RPMI7951 (cell line): ENCODE measurements around the gene ALG9. TPM values are rescaled to one million over a fixed set of nuclear protein-coding genes. Genes with fewer than 3 reads are reported as not detected.
A peak's percentile ranks its signal among the peaks of the same experiment; 100 is the strongest.

ENCODE experiments used
- DNase-seq: peaks from one replicate; pipeline ENCODE4 v3.0.0-alpha.2; 2012; ENCODE audit warnings: low read depth
- total RNA-seq: library from RNA; depleted of rRNA; stranded (reverse); fragments of >200 nt; shearing (Covaris generic); gene quantifications from 2 replicates; pipeline ENCODE4 v1.2.3, GENCODE V29; 2014

Gene ALG9
- total RNA-seq, 1 experiment from 2014 or later, result 33.5 TPM

GRCh38 chr11:111879637-111879960, 8.2 kb upstream of the ALG9 start:
- DNase-seq, result no peak

GRCh38 chr11:111878849-111879636, 7.7 kb upstream of the ALG9 start, which contains the start of the genes CFAP68 and FDXACB1:
CFAP68 (plus strand) TSS chr11:111879541; CDS start chr11:111879561, 20 bp downstream.
FDXACB1 (minus strand) TSS chr11:111879165; CDS start chr11:111879132, 33 bp downstream.
- DNase-seq, result peak; percentile 96

- DNase-seq, result no peak
Measured at GRCh38 chr11:111878385-111878848, 7.0 kb upstream of the ALG9 start.

GRCh38 chr11:111871693-111872161, 346 bp upstream of the ALG9 start:
- DNase-seq, result no peak

GRCh38 chr11:111870522-111870885, 877 bp downstream of the ALG9 start:
- DNase-seq, result no peak

GRCh38 chr11:111870113-111870512, 1.3 kb downstream of the ALG9 start:
- DNase-seq, result no peak

- DNase-seq, result no peak
Measured at GRCh38 chr11:111860257-111860656, 11.1 kb downstream of the ALG9 start.

GRCh38 chr11:111855506-111855905, 15.9 kb downstream of the ALG9 start:
- DNase-seq, result no peak

GRCh38 chr11:111852103-111852502, 19.3 kb downstream of the ALG9 start:
- DNase-seq, result no peak

- DNase-seq, result peak; percentile 11
Measured at GRCh38 chr11:111851636-111852035, 19.7 kb downstream of the ALG9 start.

GRCh38 chr11:111851067-111851466, 20.3 kb downstream of the ALG9 start:
- DNase-seq, result no peak

GRCh38 chr11:111849631-111850030, 21.8 kb downstream of the ALG9 start:
- no peak for DNase-seq

GRCh38 chr11:111846636-111847035, 24.7 kb downstream of the ALG9 start:
- DNase-seq, result peak; percentile 70

- peak; percentile 58 for DNase-seq
Measured at GRCh38 chr11:111846063-111846462, 25.3 kb downstream of the ALG9 start.

GRCh38 chr11:111845276-111846028, 25.9 kb downstream of the ALG9 start:
- no peak for DNase-seq

- no peak for DNase-seq
Measured at GRCh38 chr11:111843661-111844060, 27.7 kb downstream of the ALG9 start.

GRCh38 chr11:111841370-111842053, 29.9 kb downstream of the ALG9 start:
- DNase-seq, result peak; percentile 72

- no peak for DNase-seq
Measured at GRCh38 chr11:111840143-111840542, 31.2 kb downstream of the ALG9 start.

- no peak for DNase-seq
Measured at GRCh38 chr11:111838054-111838453, 33.3 kb downstream of the ALG9 start.

- no peak for DNase-seq
Measured at GRCh38 chr11:111837366-111837891, 34.0 kb downstream of the ALG9 start.

- peak; percentile 22 for DNase-seq
Measured at GRCh38 chr11:111836721-111837120, 34.7 kb downstream of the ALG9 start.

- DNase-seq, result no peak
Measured at GRCh38 chr11:111836162-111836561, 35.2 kb downstream of the ALG9 start.
